Ectodermal cell (in vitro differentiated cells): Measurements from ENCODE around the gene KRTAP5-2.

ENCODE experiments used
- H3K27ac ChIP-seq: 2 replicates; pipeline ENCODE4 v1.7.0; 2013; ENCODE audit warnings: mild to moderate bottlenecking, low read depth, low read length; ENCODE audit not compliant: insufficient read depth, poor library complexity, severe bottlenecking
- H3K27me3 ChIP-seq: 2 replicates; pipeline ENCODE4 v1.7.0; 2013; ENCODE audit warnings: mild to moderate bottlenecking, low read length; ENCODE audit not compliant: insufficient read depth, control insufficient read depth, poor library complexity, severe bottlenecking
- H3K36me3 ChIP-seq: one replicate; pipeline ENCODE4 v1.7.0; 2013; ENCODE audit warnings: low read length; ENCODE audit not compliant: control insufficient read depth, insufficient read depth
- H3K4me1 ChIP-seq: one replicate; pipeline ENCODE4 v1.7.0; 2013; ENCODE audit warnings: low read length; ENCODE audit not compliant: control insufficient read depth, insufficient read depth
- H3K4me3 ChIP-seq: 2 replicates; pipeline ENCODE4 v1.7.0; 2013; ENCODE audit warnings: low read depth, low read length, control low read depth; ENCODE audit not compliant: insufficient read depth
- H3K9me3 ChIP-seq: 2 replicates; pipeline ENCODE4 v1.7.0; 2013; ENCODE audit warnings: mild to moderate bottlenecking, low read length, moderate library complexity; ENCODE audit not compliant: control insufficient read depth
- WGBS, 2 experiments: methylation state at CpG; one replicate each; pipeline ENCODE4 v1.1.7; 2013; ENCODE audit warnings: missing lambda C conversion rate in 2 of 2; 5-methylcytosine and 5-hydroxymethylcytosine counted together

KRTAP5-2 gene

GRCh38 chr11:1639102-1639620 lies 41.1 kb upstream of the KRTAP5-2 start:
- Histone ChIP-seq H3K4me1 (no peaks in the 10 kb centered on the region), H3K36me3 (no peaks in the 10 kb centered on the region), H3K27me3 (no peaks in the 10 kb centered on the region), H3K27ac (no peak overlapping the region), H3K4me3 (no peak overlapping the region), H3K9me3 (no peaks in the 10 kb centered on the region)
- WGBS, 2 experiments = 85 to 87% methylated on average over 18 of the region's 18 CpGs

- H3K36me3 ChIP-seq = no peaks in the 10 kb centered on the region
Measured at GRCh38 chr11:1638344-1638743, 40.2 kb upstream of the KRTAP5-2 start.

GRCh38 chr11:1637628-1638027 lies 39.5 kb upstream of the KRTAP5-2 start:
- Histone ChIP-seq H3K4me1 (no peaks in the 10 kb centered on the region), H3K27me3 (no peaks in the 10 kb centered on the region), H3K36me3 (no peaks in the 10 kb centered on the region), H3K9me3 (no peaks in the 10 kb centered on the region), H3K4me3 (no peak overlapping the region), H3K27ac (no peak overlapping the region)
- 72 to 90% methylated on average over 1 to 2 of the region's 2 CpGs for WGBS, 2 experiments

More at GRCh38 chr11:1638344-1638743, 40.2 kb upstream of the KRTAP5-2 start:
- 69 to 82% methylated on average over 7 to 8 of the region's 8 CpGs for WGBS, 2 experiments
- no peaks in the 10 kb centered on the region for H3K27me3 ChIP-seq
- H3K4me1 ChIP-seq = no peaks in the 10 kb centered on the region
- H3K27ac ChIP-seq = no peak overlapping the region
- no peak overlapping the region for H3K4me3 ChIP-seq
- no peaks in the 10 kb centered on the region for H3K9me3 ChIP-seq

DNA sequence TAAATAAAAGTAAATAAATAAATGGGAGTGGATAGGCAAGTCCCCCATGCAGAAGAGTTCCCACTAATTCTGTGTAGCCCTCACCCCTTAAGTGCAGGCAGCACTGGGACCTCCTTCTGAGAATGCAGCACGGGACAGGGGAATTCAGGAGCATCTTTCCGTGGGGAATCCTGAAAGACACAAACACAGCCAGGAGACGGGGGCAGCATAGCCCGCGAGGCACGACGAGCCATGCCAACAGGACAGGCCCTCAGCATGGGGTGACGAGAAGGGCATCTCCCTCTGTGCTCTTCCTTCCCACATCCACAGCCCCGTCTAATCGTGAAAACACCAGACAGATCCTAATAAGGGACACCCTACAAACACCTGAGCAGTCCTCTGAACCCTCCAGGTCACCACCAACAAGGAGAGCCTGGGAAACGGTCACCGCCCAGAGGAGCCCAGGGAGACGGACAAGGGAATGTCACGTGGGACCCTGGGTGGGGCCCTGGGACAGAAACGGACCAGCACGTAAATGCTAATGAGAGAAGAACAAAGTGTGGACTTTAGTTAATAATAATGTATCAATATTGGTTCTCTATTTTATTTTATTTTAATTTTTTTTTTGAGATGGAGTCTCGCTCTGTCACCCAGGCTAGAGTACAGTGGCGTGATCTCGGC lies 38.3 kb upstream of the KRTAP5-2 start:
- WGBS, 2 experiments = 90 to 93% methylated on average over 19 of the region's 19 CpGs
- no peaks in the 10 kb centered on the region for H3K4me1 ChIP-seq
- no peaks in the 10 kb centered on the region for H3K9me3 ChIP-seq
- no peak overlapping the region for H3K4me3 ChIP-seq
- no peaks in the 10 kb centered on the region for H3K27me3 ChIP-seq
- no peaks in the 10 kb centered on the region for H3K36me3 ChIP-seq
- H3K27ac ChIP-seq = no peak overlapping the region

- Histone ChIP-seq H3K27me3 (peaks cover 15% of the 10 kb centered on the region), H3K4me1 (no peaks in the 10 kb centered on the region), H3K9me3 (no peaks in the 10 kb centered on the region), H3K36me3 (no peaks in the 10 kb centered on the region), H3K4me3 (no peak overlapping the region), H3K27ac (no peak overlapping the region)
- 93 to 96% methylated on average over 10 of the region's 10 CpGs for WGBS, 2 experiments
Measured at GRCh38 chr11:1633864-1634263, 35.8 kb upstream of the KRTAP5-2 start.

DNA sequence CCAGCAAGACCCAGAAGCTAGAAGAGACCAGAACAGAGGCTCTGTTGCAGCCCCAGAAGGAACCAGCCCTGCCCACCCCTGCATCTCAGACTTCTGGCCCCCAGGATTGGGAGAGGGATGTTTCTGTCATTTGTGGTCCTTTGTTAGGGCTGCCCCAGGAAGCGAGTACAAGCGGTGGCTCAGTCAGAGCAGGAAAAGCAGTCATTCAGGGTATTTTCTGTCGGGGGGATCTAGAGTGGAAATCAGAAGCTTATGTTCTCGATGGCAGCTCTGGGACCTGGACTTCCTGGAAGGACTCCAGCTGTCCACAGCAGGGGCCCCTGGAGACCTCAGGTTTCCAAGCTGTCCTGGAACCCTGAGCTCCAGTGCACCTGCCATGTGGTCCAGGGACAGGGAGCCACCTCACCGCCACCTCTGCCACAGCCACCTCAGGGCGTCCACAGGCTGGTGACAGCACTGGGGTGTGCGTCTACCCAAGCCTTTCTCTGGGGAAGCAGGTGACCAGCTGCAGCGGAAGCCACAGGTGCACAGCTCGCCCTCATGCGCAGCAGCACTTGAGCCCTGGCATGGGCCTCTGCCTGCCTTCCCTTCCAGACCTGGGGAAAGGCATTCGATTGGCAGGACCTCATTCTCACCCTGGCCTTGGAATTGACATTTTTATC lies 34.1 kb upstream of the KRTAP5-2 start:
- no peaks in the 10 kb centered on the region for H3K9me3 ChIP-seq
- 88 to 89% methylated on average over 11 of the region's 11 CpGs for WGBS, 2 experiments
- H3K27ac ChIP-seq = no peak overlapping the region
- H3K36me3 ChIP-seq = no peaks in the 10 kb centered on the region
- H3K4me3 ChIP-seq = no peak overlapping the region
- H3K27me3 ChIP-seq = peaks cover 15% of the 10 kb centered on the region
- no peaks in the 10 kb centered on the region for H3K4me1 ChIP-seq

DNA sequence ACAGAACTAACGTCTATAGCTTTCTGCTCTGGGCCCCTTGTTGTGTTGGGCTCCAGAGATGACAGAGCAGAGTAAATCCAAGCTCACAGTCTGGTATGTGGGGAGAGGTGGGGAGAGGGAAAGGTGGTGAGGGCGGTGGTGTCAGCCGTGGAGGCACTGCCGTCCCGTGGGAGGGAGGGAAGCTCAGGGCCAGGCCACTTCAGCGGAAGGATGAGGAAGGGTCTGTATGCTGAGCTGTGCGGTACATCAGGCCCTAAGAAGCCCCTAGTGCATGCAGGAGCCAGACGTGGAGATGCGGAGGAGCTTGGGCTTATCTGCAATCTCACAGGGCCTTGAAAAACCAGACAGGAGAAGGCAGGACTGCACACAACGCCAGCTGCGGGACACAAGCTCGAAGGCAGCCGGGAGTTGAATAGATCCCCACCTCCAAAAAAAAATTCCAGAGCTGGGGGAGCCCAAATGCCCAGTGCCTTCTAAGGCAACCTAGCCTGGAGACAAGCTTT lies 33.0 kb upstream of the KRTAP5-2 start:
- Histone ChIP-seq H3K36me3 (no peaks in the 10 kb centered on the region), H3K27ac (no peak overlapping the region), H3K27me3 (peaks cover 15% of the 10 kb centered on the region), H3K4me1 (no peaks in the 10 kb centered on the region), H3K9me3 (no peaks in the 10 kb centered on the region), H3K4me3 (no peak overlapping the region)
- WGBS, 2 experiments = 88 to 91% methylated on average over 13 of the region's 13 CpGs

- WGBS, 2 experiments = 86 to 92% methylated on average over 2 of the region's 2 CpGs
Measured at GRCh38 chr11:1630271-1630670, 32.2 kb upstream of the KRTAP5-2 start.

GRCh38 chr11:1629326-1630185 lies 31.5 kb upstream of the KRTAP5-2 start, which contains the start of gene KRTAP5-5:
KRTAP5-5 (plus strand) TSS chr11:1629775; CDS start chr11:1629841, 66 bp downstream.
- 91% methylated on average over 26 of the region's 26 CpGs for WGBS, 2 experiments
- Histone ChIP-seq H3K27ac (no peak within 1 kb of the TSS), H3K27me3 (peaks cover 15% of the 10 kb centered on the region), H3K4me3 (no peak within 1 kb of the TSS), H3K9me3 (no peaks in the 10 kb centered on the region), H3K36me3 (no peaks in the 10 kb centered on the region), H3K4me1 (no peaks in the 10 kb centered on the region)

More at GRCh38 chr11:1630271-1630670, 32.2 kb upstream of the KRTAP5-2 start:
- H3K9me3 ChIP-seq = no peaks in the 10 kb centered on the region
- H3K4me3 ChIP-seq = no peak overlapping the region
- no peaks in the 10 kb centered on the region for H3K36me3 ChIP-seq
- no peaks in the 10 kb centered on the region for H3K4me1 ChIP-seq
- H3K27me3 ChIP-seq = peaks cover 15% of the 10 kb centered on the region
- H3K27ac ChIP-seq = no peak overlapping the region
